Non-pigmented ciliary epithelial cell (primary cell): ENCODE data around the gene ZCCHC7.
"Not testable (repeated sequence)": the region's sequence is repeated elsewhere in the genome, so short reads cannot be mapped to it uniquely, and the experiment has no call there.

Source experiments
- DNase-seq: peaks from one replicate; pipeline ENCODE4 v3.0.0-alpha.2; 2010; ENCODE audit warnings: low read depth

Gene ZCCHC7

DNA sequence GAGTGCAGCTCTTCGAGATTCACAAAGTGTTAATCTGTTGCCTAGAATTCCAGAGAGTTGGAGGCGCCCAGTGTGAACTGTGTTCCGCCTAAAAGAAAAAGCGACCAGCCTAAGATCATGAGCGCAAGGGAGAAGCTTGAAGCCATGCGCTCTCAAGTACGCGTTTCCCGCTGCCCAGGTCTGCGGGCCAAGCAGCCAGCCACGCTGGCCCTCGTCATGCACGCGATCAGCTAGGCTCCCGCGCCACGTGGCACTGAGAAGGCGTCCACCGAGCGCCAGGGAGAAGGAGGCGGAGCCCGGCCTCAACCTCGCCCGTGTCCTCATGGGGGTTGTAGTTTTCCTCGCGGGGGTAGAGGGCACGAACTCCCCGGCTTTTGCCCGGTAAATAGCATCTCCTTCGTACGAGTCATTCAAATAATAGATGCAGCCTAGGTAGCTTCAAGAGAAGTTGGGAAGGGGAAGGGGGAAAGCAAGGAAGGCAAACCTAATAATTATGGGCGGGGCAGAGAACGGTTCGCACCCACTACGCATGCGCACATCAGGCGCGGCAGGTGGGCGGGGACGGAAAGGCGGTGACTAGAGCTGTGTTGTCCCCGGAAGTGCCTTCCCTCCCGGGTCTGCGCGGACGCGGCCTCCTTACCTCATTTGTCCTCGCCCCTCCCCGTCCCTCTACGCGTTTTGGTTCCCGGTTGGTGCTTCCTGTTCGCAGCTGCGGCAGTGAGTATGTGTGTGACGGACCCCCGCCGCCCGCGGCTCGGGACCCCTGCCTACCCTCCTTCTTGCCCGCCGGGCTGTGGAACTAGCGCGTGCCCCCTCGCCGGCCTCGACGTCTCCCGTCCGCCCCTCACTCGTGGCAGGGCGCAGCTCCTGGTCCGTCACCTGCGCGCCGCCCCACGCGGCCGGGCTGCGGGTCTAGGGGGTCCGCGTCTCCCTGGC lies at the start of gene ZCCHC7:
Gene ZCCHC7, plus strand, starts transcription at position 668 of the 936 bp plus-strand sequence.
- DNase-seq: peak; percentile 67

DNA sequence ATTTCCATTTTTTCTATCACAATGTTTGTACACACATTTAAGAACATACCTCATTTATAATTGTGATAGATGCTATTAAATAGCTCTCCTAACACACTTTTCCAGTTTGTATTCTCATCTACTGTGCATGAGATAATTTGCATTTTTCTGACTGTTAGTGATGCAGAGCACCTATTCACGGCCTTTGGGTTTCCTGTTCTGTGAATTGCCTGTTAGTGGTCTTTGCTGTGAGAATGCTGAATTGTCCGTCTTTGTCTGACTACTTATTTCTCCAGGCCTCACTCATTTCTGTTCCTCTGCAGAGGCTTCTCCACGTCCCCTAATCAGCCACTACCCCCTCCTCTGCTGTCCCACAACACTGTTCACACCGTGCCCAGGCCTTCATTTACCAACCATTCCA lies 45.6 kb upstream of the ZCCHC7 start:
- not testable (repeated sequence) for DNase-seq

DNA sequence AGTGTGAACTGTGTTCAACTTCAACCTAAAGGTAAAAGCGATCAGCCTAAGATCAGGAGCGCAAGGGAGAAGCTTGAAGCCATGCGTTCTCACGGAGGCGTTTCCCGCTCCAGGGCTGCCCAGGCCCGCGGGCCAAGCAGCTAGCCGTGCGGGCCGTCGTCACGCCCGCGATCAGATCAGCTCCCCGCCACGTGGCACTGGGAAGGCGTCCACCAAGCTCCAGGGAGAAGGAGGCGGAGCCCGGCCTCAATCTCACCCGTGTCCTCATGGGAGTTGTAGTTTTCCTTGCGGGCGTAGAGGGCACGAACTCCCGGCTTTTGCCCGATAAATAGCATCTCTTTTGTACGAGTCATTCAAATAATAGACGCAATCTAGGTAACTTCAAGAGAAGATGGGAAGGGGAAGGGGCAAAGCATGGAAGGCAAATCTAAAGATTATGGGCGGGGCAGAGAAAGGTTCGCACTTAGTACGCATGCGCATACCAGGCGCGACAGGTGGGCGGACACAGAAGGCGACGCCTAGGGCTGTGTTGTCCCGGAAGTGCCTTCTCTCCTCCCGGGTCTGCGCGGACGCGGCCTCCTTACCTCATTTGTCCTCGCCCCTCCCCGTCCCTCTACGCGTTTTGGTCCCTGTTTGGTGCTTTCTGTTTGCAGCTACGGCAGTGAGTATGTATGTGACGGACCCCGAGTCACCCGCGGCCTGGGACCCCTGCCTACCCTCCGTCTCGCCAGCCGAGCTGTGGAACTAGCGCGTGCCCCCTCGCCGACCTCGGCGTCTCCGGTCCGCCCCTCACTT lies 40.8 kb upstream of the ZCCHC7 start:
- peak; percentile 66 for DNase-seq

- DNase-seq: not testable (repeated sequence)
These were observed 40.2 kb upstream of the ZCCHC7 start for GRCh38 chr9:37080165-37080628.

DNA sequence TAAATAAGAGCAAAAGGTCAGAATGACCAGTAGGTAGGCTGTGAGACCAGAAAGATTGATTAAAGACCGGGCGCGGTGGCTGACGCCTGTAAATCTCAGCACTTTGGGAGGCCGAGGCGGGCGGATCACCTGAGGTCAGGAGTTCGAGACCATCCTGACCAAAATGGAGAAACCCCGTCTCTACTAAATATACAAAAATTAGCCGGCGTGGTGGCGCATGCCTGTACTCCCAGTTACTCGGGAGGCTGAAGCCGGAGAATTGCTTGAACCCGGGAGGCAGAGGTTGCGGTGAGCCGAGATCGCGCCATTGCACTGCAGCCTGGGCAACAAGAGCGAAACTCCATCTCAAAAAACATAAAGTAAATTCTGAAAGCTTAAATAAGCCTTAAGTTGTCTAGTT lies 38.9 kb upstream of the ZCCHC7 start:
- DNase-seq: not testable (repeated sequence)

DNA sequence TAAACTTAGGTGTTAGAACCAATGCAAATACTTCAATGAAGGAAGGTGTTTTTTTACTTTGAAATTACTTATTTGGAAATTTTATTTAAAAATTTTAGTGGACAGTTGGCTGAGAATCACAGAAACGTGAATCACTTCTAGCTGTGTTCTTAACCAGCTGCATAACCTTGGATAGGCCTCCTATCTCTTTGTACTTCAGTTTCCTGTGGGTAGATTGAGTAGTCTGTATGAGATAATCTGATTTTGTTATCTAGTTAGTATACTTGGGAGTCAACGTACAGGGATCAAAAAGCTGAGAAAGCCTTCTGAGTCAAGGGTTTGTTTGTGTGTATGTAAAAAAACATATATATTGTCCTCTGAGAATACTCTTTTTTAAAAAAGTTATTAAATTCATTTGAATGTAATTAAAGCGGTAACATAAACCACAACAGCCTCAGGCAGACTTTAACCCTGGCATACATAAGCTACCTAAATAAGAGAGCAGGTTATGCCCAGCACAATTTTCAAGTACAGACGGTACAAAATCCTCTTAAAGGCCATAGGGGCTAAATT lies 38.1 kb upstream of the ZCCHC7 start:
- DNase-seq: no peak

- DNase-seq: no peak
These were observed 36.7 kb upstream of the ZCCHC7 start for GRCh38 chr9:37083654-37084053.

- DNase-seq: no peak
These were observed 35.1 kb upstream of the ZCCHC7 start for GRCh38 chr9:37085233-37085632.

GRCh38 chr9:37092714-37093295 lies 27.6 kb upstream of the ZCCHC7 start:
- not testable (repeated sequence) for DNase-seq

- DNase-seq: no peak
These were observed 25.6 kb upstream of the ZCCHC7 start for GRCh38 chr9:37094751-37095150.

DNA sequence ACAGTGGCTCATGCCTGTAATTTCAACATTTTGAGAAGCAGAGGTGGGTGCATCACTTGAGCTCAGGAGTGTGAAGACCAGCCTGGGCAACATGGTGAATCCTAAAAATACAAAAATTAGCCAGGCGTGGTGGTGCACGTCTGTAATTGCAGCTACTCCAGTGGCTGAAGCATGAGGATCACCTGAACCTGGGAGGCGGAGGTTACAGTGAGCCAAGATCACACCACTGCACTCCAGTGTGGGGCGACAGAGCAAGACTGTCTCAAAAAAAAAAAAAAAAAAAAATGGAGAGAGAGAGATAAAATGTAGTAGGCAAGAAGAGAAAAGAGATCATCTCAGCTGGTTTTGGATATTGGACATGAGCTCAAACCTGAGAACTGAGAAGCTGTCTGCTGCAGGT lies 23.7 kb upstream of the ZCCHC7 start:
- DNase-seq: no peak

- no peak for DNase-seq
These were observed 23.1 kb upstream of the ZCCHC7 start for GRCh38 chr9:37097294-37097693.

- DNase-seq: no peak
These were observed 20.0 kb upstream of the ZCCHC7 start for GRCh38 chr9:37100327-37100726.

DNA sequence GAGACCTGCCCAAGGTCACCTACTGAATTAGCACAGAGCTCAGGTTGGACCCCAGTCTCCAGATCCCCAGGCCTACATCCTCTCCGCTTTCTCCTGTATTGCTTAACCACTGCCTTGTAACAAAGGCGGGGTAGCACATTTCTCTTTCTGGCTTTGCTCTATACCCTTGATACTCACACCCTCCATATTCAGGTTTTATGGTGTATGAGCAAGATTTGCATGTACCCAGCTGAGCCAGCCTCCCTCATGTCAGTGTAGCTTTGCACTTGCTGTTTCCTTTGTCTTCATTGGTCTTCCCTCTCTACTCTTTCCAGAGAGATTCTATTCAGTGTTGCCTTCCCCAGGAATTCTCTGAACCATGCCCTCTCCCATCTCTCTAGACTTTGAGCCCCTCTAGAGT lies 19.6 kb upstream of the ZCCHC7 start:
- no peak for DNase-seq

DNA sequence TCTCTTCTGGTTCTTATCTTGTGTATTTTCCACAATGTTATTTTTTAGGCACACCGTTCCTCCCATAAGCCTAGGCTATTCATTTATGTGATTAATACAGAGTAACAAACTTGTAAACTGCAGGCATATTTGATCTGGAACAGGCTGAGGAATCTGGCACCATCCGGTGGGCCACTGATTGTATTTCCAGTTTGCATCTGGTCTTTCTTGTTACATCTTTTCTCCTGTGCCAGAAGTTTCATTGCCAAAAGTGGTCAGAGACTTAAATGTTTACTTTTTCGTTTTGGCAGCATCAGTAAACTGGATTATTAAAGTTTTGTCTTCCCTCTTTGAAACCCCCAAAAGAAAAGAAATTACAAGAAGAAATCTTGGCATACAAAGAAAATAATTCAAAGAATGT lies 17.9 kb upstream of the ZCCHC7 start:
- DNase-seq: no peak

GRCh38 chr9:37104183-37104889 lies 16.0 kb upstream of the ZCCHC7 start:
- peak; percentile 70 for DNase-seq

DNA sequence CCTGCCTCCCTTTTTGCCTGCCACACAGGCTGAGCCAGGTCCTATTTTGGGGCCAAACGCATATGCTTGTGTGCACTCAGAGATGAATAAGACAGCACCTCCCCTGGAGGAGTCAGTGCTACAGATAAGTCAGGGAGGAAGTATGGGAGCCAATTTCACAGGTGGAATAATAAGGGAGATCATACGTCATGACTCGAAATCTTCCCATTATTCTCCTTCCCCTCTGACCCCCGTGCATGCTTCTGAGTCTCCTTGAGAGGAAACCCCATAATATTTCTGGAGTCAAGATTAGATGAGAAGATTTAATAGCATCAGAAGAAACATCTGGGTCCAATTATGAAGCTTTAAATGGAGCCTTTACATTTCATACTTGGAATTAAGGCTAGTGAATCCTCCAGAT lies 15.1 kb upstream of the ZCCHC7 start:
- no peak for DNase-seq

DNA sequence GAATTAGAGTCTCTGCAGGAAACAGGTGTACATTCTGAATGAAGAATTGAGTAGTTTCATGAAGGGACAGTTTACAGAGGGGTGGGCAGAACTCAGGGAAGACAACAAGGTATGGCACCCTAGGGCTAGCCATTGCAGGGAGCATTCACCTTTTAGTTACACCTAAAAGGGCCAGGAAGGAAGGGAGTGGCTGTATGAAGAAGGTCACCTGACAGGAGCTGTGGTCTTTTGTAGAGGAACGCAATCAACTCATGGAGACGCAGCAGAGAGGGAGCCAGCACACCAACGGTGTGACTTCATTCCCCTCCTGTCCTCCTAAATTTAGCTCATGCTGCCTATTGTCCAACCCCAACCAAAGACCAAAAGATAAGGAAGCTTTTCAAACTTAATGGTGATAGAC lies 12.7 kb upstream of the ZCCHC7 start:
- no peak for DNase-seq

- DNase-seq: not testable (repeated sequence)
These were observed 5.9 kb upstream of the ZCCHC7 start for GRCh38 chr9:37114442-37114841.

DNA sequence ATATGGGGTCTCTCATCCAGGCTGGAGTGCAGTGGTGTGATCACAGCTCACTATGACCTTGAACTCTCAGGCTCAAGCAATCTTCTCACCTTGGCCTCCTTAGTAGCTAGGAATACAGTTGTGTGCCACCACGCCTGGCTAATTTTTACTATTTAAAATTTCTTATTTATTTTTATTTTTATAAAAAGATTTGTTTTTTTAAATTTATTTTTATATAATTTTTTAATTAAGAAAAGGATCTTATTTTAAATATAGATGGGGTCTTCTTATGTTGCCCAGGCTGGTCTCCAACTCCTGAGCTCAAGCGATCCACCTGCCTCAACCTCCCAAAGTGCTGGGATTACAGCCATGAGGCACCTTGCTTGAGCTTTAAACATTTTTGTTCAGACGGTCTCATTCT lies 2.4 kb upstream of the ZCCHC7 start:
- DNase-seq: no peak

DNA sequence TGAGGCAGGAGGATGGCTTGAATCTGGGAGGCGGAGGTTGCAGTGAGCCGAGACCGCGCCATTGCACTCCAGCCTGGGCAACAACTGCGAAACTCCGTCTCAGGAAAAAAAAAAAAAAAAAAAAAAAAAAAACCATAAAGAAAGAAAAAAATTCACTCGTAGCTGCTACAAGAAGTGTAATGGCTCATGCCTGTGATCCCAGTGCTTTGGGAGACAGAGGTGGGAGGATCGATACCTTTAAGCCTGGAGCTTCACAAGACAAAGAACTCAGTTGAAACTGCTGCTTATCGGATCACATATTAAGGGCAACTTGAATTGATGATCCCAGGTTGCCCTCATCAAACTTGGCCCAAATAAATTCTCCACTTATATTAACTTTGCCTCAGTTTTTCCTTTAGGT lies 1.0 kb upstream of the ZCCHC7 start:
- DNase-seq: no peak
